Measurements from ENCODE around the gene ABCA13. TPM values are rescaled to one million over a fixed set of nuclear protein-coding genes. Genes with fewer than 3 reads are reported as not detected.
A peak's percentile ranks its signal among the peaks of the same experiment; 100 is the strongest.

The ABCA13 gene
- total and polyA plus RNA-seq, 2 of the 4 experiments (the other 2 are of a cell fraction): under 0.01 to 0.07 TPM

DNA sequence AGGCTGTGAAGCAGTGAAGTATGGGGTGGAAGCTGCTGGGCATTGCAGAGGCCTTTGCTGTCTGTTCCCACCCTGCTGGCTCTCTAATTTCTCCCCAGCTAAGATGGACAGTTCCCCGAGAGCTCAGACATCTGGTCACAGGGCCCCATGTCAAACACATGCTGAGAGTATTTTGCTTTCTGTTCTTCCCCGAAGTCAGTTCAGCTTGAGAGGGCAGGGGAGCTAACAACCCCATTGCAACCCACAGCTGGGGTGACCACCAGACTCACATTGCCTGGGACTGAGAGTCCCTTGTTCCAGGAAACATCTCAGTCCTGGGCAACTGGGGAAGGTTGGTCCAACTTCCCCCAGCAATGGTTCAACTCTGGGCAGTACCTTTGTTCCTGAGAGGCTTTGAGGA lies 52.8 kb downstream of the ABCA13 start:
- Histone ChIP-seq H2AK9ac (replicated peaks; ENCODE audit: low read depth, low read length, poor library complexity) (peak overlapping the region; percentile 61), H3K27me3 (ENCODE audit: control insufficient read depth, insufficient read depth, low read length) (peaks cover 5% of the 10 kb centered on the region), H2BK15ac (ENCODE audit: low read depth, low read length) (no peak overlapping the region), H3K79me1 (ENCODE audit: low read depth in 1 of 2, low read length in 2 of 2) (no peaks in the 10 kb centered on the region), H3K4ac (ENCODE audit: low read depth, low read length) (no peak overlapping the region), H4K91ac (ENCODE audit: insufficient read depth, low read depth, low read length) (no peak overlapping the region), H3K18ac (ENCODE audit: low read depth, low read length) (no peak overlapping the region), H3K9me3 (ENCODE audit: control insufficient read depth, insufficient read depth, low read length) (no peaks in the 10 kb centered on the region), H3K27ac (ENCODE audit: insufficient read depth, low read length) (no peak overlapping the region), H3K14ac (replicated peaks; ENCODE audit: low read depth, low read length) (no peak overlapping the region), H2AK5ac (ENCODE audit: low read depth, low read length) (no peak overlapping the region), H2AFZ (replicated peaks; ENCODE audit: low read length, poor library complexity) (peak overlapping the region; percentile 43), H4K5ac (ENCODE audit: low read depth, low read length) (no peak overlapping the region), H3K4me3 (ENCODE audit: insufficient read depth, low read depth, low read length) (no peak overlapping the region), H3K9me1 (ENCODE audit: insufficient read depth, low read length) (no peaks in the 10 kb centered on the region), H2BK120ac (ENCODE audit: low read depth, low read length) (no peak overlapping the region), H4K8ac (ENCODE audit: low read depth in 2 of 2, low read length in 2 of 2) (no peak overlapping the region), H3K4me2 (ENCODE audit: low read depth, low read length) (no peak overlapping the region), H4K20me1 (ENCODE audit: insufficient read depth, low read length) (no peaks in the 10 kb centered on the region), H3K56ac (ENCODE audit: extremely low read depth, insufficient read depth, low read length) (no peak overlapping the region), H3K4me1 (ENCODE audit: control insufficient read depth, insufficient read depth, low read length) (no peaks in the 10 kb centered on the region), H3K36me3 (ENCODE audit: control insufficient read depth, insufficient read depth, low read length) (no peaks in the 10 kb centered on the region), H2BK5ac (ENCODE audit: low read depth, low read length, poor library complexity, severe bottlenecking) (no peak overlapping the region), H3K23ac (ENCODE audit: low read depth, low read length) (no peak overlapping the region), H3K9ac (ENCODE audit: low read depth, low read length) (no peak overlapping the region), H2BK20ac (ENCODE audit: low read depth, low read length) (no peak overlapping the region)
- intact Hi-C loops (cut with micrococcal nuclease) (no loop called here), in situ Hi-C loops (cut with MboI; ENCODE audit: low sequenced_read_pairs) (no loop called here), dilution Hi-C loops (cut with HindIII; ENCODE audit: low sequenced_read_pairs, unreplicated experiment) (no loop called here)
- ChIA-PET CTCF (no interaction called here), POLR2A (ENCODE audit: unreplicated experiment) (no interaction called here)
- no TSS peak for BruUV-seq (replicated peaks)
- ATAC-seq (ENCODE audit: low read depth) (no peak), DNase-seq (no peak)
- TF ChIP-seq, protein P1, sequence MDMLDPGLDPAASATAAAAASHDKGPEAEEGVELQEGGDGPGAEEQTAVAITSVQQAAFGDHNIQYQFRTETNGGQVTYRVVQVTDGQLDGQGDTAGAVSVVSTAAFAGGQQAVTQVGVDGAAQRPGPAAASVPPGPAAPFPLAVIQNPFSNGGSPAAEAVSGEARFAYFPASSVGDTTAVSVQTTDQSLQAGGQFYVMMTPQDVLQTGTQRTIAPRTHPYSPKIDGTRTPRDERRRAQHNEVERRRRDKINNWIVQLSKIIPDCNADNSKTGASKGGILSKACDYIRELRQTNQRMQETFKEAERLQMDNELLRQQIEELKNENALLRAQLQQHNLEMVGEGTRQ (IDR thresholded peaks at IDR 0.05; ENCODE audit: low read depth, low read length): no peak
- TF ChIP-seq CHD1 (IDR thresholded peaks at IDR 0.05; ENCODE audit: low read depth, low read length) (no peak), BHLHE40 (IDR thresholded peaks at IDR 0.05; ENCODE audit: low read depth, low read length) (no peak), RCOR1 (IDR thresholded peaks at IDR 0.05; ENCODE audit: insufficient replicate concordance, low read length) (no peak), FOS (IDR thresholded peaks at IDR 0.05; ENCODE audit: low read depth, low read length) (no peak), POLR2A (IDR thresholded peaks at IDR 0.05; ENCODE audit: low read depth, low read length) (no peak), CEBPB (IDR thresholded peaks at IDR 0.05; ENCODE audit: low read depth, low read length) (no peak), MXI1 (IDR thresholded peaks at IDR 0.05; ENCODE audit: borderline replicate concordance, low read depth, low read length) (no peak), RAD21 (IDR thresholded peaks at IDR 0.05; ENCODE audit: low read length) (no peak), SMC3 (IDR thresholded peaks at IDR 0.05; ENCODE audit: low read depth, low read length) (no peak), RFX5 (IDR thresholded peaks at IDR 0.05; ENCODE audit: low read depth, low read length) (no peak), MAZ (IDR thresholded peaks at IDR 0.05; ENCODE audit: borderline replicate concordance, low read depth, low read length) (no peak), MAFK (IDR thresholded peaks at IDR 0.05; ENCODE audit: low read depth, low read length) (no peak), NFE2L2 (IDR thresholded peaks at IDR 0.05; ENCODE audit: low read depth, low read length) (no peak)
- TF ChIP-seq, protein P2, sequence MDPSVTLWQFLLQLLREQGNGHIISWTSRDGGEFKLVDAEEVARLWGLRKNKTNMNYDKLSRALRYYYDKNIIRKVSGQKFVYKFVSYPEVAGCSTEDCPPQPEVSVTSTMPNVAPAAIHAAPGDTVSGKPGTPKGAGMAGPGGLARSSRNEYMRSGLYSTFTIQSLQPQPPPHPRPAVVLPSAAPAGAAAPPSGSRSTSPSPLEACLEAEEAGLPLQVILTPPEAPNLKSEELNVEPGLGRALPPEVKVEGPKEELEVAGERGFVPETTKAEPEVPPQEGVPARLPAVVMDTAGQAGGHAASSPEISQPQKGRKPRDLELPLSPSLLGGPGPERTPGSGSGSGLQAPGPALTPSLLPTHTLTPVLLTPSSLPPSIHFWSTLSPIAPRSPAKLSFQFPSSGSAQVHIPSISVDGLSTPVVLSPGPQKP (IDR thresholded peaks at IDR 0.05; ENCODE audit: borderline replicate concordance, low read depth, low read length): no peak
- TF ChIP-seq, protein P3, sequence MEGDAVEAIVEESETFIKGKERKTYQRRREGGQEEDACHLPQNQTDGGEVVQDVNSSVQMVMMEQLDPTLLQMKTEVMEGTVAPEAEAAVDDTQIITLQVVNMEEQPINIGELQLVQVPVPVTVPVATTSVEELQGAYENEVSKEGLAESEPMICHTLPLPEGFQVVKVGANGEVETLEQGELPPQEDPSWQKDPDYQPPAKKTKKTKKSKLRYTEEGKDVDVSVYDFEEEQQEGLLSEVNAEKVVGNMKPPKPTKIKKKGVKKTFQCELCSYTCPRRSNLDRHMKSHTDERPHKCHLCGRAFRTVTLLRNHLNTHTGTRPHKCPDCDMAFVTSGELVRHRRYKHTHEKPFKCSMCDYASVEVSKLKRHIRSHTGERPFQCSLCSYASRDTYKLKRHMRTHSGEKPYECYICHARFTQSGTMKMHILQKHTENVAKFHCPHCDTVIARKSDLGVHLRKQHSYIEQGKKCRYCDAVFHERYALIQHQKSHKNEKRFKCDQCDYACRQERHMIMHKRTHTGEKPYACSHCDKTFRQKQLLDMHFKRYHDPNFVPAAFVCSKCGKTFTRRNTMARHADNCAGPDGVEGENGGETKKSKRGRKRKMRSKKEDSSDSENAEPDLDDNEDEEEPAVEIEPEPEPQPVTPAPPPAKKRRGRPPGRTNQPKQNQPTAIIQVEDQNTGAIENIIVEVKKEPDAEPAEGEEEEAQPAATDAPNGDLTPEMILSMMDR (conservative IDR thresholded peaks at IDR 0.05; ENCODE audit: low read depth, low read length): no peak
- no CpG with 5 or more reads among the region's 2 CpGs for WGBS, 2 experiments (ENCODE audit: extremely low coverage in 2 of 2, insufficient read length in 1 of 2)
